ENCODE results near the gene CEP85. TPM values are rescaled to one million over a fixed set of nuclear protein-coding genes. Genes with fewer than 3 reads are reported as not detected.

The CEP85 gene
- total and polyA plus RNA-seq, 9 of the 15 experiments (the other 6 are each of a cell fraction or from before 2014, with no cell fraction given): 42.1 to 140 (median 92.6) TPM

- TF ChIP-seq MYC (IDR thresholded peaks at IDR 0.05; ENCODE audit: low read depth, low read length) (no peak), MYC (CRISPR knock-in tag; IDR thresholded peaks at IDR 0.05; ENCODE audit: borderline replicate concordance, low read depth) (no peak), HOXB6 (CRISPR knock-in tag; IDR thresholded peaks at IDR 0.05; ENCODE audit: borderline replicate concordance) (no peak), CEBPG (CRISPR knock-in tag; IDR thresholded peaks at IDR 0.05) (no peak), CEBPG (tag; conservative IDR thresholded peaks at IDR 0.05 in 1 of 2, IDR thresholded peaks at IDR 0.05 in 1 of 2) (no peak)
Observed at GRCh38 chr1:26324550-26324949, 90.5 kb downstream of the CEP85 start (continued).

DNA sequence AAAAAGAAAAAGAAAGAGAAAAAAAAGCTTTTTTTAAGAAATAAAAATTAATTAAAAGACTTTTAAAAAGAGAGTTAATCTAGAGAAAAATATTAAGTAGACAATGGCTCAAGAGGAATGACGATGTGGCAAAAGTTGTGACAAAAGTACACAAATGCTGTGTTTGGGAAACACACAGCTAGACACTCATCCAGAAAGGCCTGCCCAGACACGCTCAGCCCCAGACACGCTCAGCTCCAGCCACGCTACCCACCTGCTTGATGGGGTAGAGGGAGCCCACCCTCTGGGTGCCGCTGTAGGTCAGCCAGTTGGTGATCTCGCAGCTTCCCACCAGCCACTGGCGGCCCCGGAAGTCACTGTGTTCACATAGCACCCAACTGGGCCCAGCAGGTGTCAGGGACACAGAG lies 94.0 kb downstream of the CEP85 start:
- WGBS (ENCODE audit: insufficient coverage, low coverage, missing lambda C conversion rate): 61% methylated on average over 8 of the region's 8 CpGs
- CTCF ChIA-PET (ENCODE audit: low intra/inter-chr PET ratio): no interaction called here
- in situ Hi-C loops (cut with MboI) (no loop called here), intact Hi-C loops (cut with micrococcal nuclease) (loop anchor here (1.0 to 2.0 kb wide), 2 partner anchors 35 to 63 kb away; no protein-coding TSS in a partner anchor)
- H3K4me3 ChIP-seq: no peak overlapping the region
- H3K27me3 ChIP-seq (ENCODE audit: control insufficient read depth in 2 of 2, insufficient read depth in 2 of 2, low read length in 2 of 2): no peaks in the 10 kb centered on the region
- H3K36me3 ChIP-seq (ENCODE audit: control insufficient read depth, insufficient read depth, low read length): peaks cover 9% of the 10 kb centered on the region; the same call in 2 of the 3 replicates
- no peaks in the 10 kb centered on the region for H3K9me3 ChIP-seq (replicated peaks; ENCODE audit: control insufficient read depth, insufficient read depth, low read depth, low read length)
- BruUV-seq (replicated peaks): no TSS peak
- H2AFZ ChIP-seq (ENCODE audit: low read depth, low read length): no peak overlapping the region
- H3K4me1 ChIP-seq (replicated peaks in 1 of 2; ENCODE audit: control insufficient read depth in 2 of 2, insufficient read depth in 2 of 2, low read length in 2 of 2): peaks cover 2 to 13% of the 10 kb centered on the region in 2 experiments; a peak in 3 of 5 replicates
- ATAC-seq (peak; percentile 54), FAIRE-seq (no peak), DNase-seq (ENCODE audit: extremely low read depth in 1 of 4, low spot score in 3 of 4) (peak in 1 of 4 experiments; percentile 45)
- POLR2A ChIA-PET: interaction anchor here (0.9 to 2.5 kb wide), 4 partner anchors 9 to 25 kb away, joined by 4 to 10 read pairs (median 5); partner anchors contain the start of gene CD52
- H4K20me1 ChIP-seq (replicated peaks; ENCODE audit: control insufficient read depth, insufficient read depth, low read length): no peaks in the 10 kb centered on the region
- H3K27ac ChIP-seq (ENCODE audit: extremely low read depth, low read depth, low read length): no peak overlapping the region
- H3K79me2 ChIP-seq (ENCODE audit: control insufficient read depth, insufficient read depth, low read length): no peaks in the 10 kb centered on the region
- H3K9ac ChIP-seq (ENCODE audit: insufficient read depth in 1 of 2, low read depth in 2 of 2, low read length in 2 of 2): peak overlapping the region in 1 of 2 experiments; percentile 86; a peak in 2 of 4 replicates
- H3K4me2 ChIP-seq (ENCODE audit: insufficient read depth, low read length): no peak overlapping the region
- no peaks in the 10 kb centered on the region for H3K9me1 ChIP-seq (ENCODE audit: control insufficient read depth, insufficient read depth, low read length)
- TF ChIP-seq C11orf30 (IDR thresholded peaks at IDR 0.05; ENCODE audit: low read depth) (peak; percentile 30; the same call in 1 of the 2 replicates), ZNF316 (IDR thresholded peaks at IDR 0.05) (peak; percentile 68), RBFOX2 (IDR thresholded peaks at IDR 0.05; ENCODE audit: low read depth, low read length) (0 out of 2 replicates have a peak, but pooled peaks have one; percentile 40)
- TF ChIP-seq, protein P1, sequence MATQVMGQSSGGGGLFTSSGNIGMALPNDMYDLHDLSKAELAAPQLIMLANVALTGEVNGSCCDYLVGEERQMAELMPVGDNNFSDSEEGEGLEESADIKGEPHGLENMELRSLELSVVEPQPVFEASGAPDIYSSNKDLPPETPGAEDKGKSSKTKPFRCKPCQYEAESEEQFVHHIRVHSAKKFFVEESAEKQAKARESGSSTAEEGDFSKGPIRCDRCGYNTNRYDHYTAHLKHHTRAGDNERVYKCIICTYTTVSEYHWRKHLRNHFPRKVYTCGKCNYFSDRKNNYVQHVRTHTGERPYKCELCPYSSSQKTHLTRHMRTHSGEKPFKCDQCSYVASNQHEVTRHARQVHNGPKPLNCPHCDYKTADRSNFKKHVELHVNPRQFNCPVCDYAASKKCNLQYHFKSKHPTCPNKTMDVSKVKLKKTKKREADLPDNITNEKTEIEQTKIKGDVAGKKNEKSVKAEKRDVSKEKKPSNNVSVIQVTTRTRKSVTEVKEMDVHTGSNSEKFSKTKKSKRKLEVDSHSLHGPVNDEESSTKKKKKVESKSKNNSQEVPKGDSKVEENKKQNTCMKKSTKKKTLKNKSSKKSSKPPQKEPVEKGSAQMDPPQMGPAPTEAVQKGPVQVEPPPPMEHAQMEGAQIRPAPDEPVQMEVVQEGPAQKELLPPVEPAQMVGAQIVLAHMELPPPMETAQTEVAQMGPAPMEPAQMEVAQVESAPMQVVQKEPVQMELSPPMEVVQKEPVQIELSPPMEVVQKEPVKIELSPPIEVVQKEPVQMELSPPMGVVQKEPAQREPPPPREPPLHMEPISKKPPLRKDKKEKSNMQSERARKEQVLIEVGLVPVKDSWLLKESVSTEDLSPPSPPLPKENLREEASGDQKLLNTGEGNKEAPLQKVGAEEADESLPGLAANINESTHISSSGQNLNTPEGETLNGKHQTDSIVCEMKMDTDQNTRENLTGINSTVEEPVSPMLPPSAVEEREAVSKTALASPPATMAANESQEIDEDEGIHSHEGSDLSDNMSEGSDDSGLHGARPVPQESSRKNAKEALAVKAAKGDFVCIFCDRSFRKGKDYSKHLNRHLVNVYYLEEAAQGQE (IDR thresholded peaks at IDR 0.05; ENCODE audit: borderline replicate concordance): peak; percentile 20; the same call in 1 of the 2 replicates
- TF ChIP-seq, protein P1 (CRISPR knock-in tag; IDR thresholded peaks at IDR 0.05; ENCODE audit: low read depth): no peak
- TF ChIP-seq, protein P2, sequence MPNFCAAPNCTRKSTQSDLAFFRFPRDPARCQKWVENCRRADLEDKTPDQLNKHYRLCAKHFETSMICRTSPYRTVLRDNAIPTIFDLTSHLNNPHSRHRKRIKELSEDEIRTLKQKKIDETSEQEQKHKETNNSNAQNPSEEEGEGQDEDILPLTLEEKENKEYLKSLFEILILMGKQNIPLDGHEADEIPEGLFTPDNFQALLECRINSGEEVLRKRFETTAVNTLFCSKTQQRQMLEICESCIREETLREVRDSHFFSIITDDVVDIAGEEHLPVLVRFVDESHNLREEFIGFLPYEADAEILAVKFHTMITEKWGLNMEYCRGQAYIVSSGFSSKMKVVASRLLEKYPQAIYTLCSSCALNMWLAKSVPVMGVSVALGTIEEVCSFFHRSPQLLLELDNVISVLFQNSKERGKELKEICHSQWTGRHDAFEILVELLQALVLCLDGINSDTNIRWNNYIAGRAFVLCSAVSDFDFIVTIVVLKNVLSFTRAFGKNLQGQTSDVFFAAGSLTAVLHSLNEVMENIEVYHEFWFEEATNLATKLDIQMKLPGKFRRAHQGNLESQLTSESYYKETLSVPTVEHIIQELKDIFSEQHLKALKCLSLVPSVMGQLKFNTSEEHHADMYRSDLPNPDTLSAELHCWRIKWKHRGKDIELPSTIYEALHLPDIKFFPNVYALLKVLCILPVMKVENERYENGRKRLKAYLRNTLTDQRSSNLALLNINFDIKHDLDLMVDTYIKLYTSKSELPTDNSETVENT (CRISPR knock-in tag; IDR thresholded peaks at IDR 0.05): no peak

Measured in K562 (cell line).